CD1c-positive myeloid dendritic cell (primary cell): ENCODE results near the gene PRX.
"Not testable (repeated sequence)": the region's sequence is repeated elsewhere in the genome, so short reads cannot be mapped to it uniquely, and the experiment has no call there.

ENCODE experiments used
- DNase-seq: peaks from one replicate; pipeline ENCODE4 v3.0.0-alpha.2; 2016; ENCODE audit errors: extremely low spot score

Gene PRX

GRCh38 chr19:40413291-40413845 is at the start of gene PRX:
PRX (minus strand) TSS chr19:40413378; CDS start chr19:40407932, 5,446 bp downstream.
- no peak for DNase-seq

GRCh38 chr19:40461669-40462221 is 48.6 kb upstream of the PRX start:
- peak; percentile 82 for DNase-seq

GRCh38 chr19:40460185-40460584 is 47.0 kb upstream of the PRX start:
- DNase-seq = no peak

- no peak for DNase-seq
Measured at GRCh38 chr19:40458597-40458974, 45.4 kb upstream of the PRX start.

GRCh38 chr19:40457953-40458596 is 44.9 kb upstream of the PRX start:
- DNase-seq = no peak

GRCh38 chr19:40457048-40457447 is 43.9 kb upstream of the PRX start:
- DNase-seq = no peak

GRCh38 chr19:40453943-40454342 is 40.8 kb upstream of the PRX start:
- not testable (repeated sequence) for DNase-seq

- no peak for DNase-seq
Measured at GRCh38 chr19:40453151-40453735, 40.1 kb upstream of the PRX start.

GRCh38 chr19:40452016-40452415 is 38.8 kb upstream of the PRX start:
- no peak for DNase-seq

GRCh38 chr19:40450664-40451063 is 37.5 kb upstream of the PRX start:
- no peak for DNase-seq

- no peak for DNase-seq
Measured at GRCh38 chr19:40449506-40449905, 36.3 kb upstream of the PRX start.

- no peak for DNase-seq
Measured at GRCh38 chr19:40446263-40446784, 33.1 kb upstream of the PRX start.

- DNase-seq = no peak
Measured at GRCh38 chr19:40445780-40446262, 32.6 kb upstream of the PRX start.

GRCh38 chr19:40444825-40445312 is 31.7 kb upstream of the PRX start:
- peak; percentile 21 for DNase-seq

- DNase-seq = peak; percentile 99
Measured at GRCh38 chr19:40444000-40444824, 31.0 kb upstream of the PRX start, which contains the start of gene SERTAD3. SERTAD3 (minus strand) TSS chr19:40444335; CDS start chr19:40442080, 2,255 bp downstream.

GRCh38 chr19:40443131-40443999 is 30.2 kb upstream of the PRX start:
- DNase-seq = peak; percentile 99

- peak; percentile 27 for DNase-seq
Measured at GRCh38 chr19:40442328-40443130, 29.4 kb upstream of the PRX start.

- DNase-seq = no peak
Measured at GRCh38 chr19:40441719-40442253, 28.6 kb upstream of the PRX start.

- DNase-seq = no peak
Measured at GRCh38 chr19:40438284-40438683, 25.1 kb upstream of the PRX start.
